Measurements from ENCODE around the gene AP4M1. TPM values are rescaled to one million over a fixed set of nuclear protein-coding genes. Genes with fewer than 3 reads are reported as not detected.

AP4M1 gene
- total and polyA plus RNA-seq, 9 of the 15 experiments (the other 6 are each of a cell fraction or from before 2014, with no cell fraction given): 1.3 to 30.9 (median 14.1) TPM

GRCh38 chr7:100091411-100092181 is 9.8 kb upstream of the AP4M1 start (continued):
- TF ChIP-seq, protein P1, sequence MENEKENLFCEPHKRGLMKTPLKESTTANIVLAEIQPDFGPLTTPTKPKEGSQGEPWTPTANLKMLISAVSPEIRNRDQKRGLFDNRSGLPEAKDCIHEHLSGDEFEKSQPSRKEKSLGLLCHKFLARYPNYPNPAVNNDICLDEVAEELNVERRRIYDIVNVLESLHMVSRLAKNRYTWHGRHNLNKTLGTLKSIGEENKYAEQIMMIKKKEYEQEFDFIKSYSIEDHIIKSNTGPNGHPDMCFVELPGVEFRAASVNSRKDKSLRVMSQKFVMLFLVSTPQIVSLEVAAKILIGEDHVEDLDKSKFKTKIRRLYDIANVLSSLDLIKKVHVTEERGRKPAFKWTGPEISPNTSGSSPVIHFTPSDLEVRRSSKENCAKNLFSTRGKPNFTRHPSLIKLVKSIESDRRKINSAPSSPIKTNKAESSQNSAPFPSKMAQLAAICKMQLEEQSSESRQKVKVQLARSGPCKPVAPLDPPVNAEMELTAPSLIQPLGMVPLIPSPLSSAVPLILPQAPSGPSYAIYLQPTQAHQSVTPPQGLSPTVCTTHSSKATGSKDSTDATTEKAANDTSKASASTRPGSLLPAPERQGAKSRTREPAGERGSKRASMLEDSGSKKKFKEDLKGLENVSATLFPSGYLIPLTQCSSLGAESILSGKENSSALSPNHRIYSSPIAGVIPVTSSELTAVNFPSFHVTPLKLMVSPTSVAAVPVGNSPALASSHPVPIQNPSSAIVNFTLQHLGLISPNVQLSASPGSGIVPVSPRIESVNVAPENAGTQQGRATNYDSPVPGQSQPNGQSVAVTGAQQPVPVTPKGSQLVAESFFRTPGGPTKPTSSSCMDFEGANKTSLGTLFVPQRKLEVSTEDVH (IDR thresholded peaks at IDR 0.05; ENCODE audit: low read depth, partially characterized antibody): peak; percentile 51
- TF ChIP-seq CBX3 (IDR thresholded peaks at IDR 0.05; ENCODE audit: borderline replicate concordance in 1 of 2, low read length in 2 of 2) (peak in 1 of 2 experiments; percentile 53; a peak in 1 of 3 replicates), BHLHE40 (IDR thresholded peaks at IDR 0.05; ENCODE audit: low read length) (peak; percentile 80), MLX (CRISPR knock-in tag; conservative IDR thresholded peaks at IDR 0.05) (no peak), PHB (CRISPR knock-in tag; IDR thresholded peaks at IDR 0.05) (peak; percentile 86; the same call in 1 of the 2 replicates), CTBP1 (IDR thresholded peaks at IDR 0.05; ENCODE audit: borderline replicate concordance) (0 out of 2 replicates have a peak, but pooled peaks have one; percentile 23), PRMT5 (CRISPR knock-in tag; IDR thresholded peaks at IDR 0.05) (no peak), TCF3 (CRISPR knock-in tag; IDR thresholded peaks at IDR 0.05) (no peak), MAFK (IDR thresholded peaks at IDR 0.05; ENCODE audit: low read length) (0 out of 2 replicates have a peak, but pooled peaks have one; percentile 1), POLR2AphosphoS2 (IDR thresholded peaks at IDR 0.05; ENCODE audit: low read length) (peak; percentile 89; the same call in 1 of the 2 replicates), MYC (IDR thresholded peaks at IDR 0.05; ENCODE audit: low read depth, low read length) (no peak), MYC (CRISPR knock-in tag; IDR thresholded peaks at IDR 0.05; ENCODE audit: borderline replicate concordance, low read depth) (0 out of 2 replicates have a peak, but pooled peaks have one; percentile 32), NONO (IDR thresholded peaks at IDR 0.05; ENCODE audit: low read depth in 2 of 2, low read length in 1 of 2) (no peak)
- TF ChIP-seq, protein P2, sequence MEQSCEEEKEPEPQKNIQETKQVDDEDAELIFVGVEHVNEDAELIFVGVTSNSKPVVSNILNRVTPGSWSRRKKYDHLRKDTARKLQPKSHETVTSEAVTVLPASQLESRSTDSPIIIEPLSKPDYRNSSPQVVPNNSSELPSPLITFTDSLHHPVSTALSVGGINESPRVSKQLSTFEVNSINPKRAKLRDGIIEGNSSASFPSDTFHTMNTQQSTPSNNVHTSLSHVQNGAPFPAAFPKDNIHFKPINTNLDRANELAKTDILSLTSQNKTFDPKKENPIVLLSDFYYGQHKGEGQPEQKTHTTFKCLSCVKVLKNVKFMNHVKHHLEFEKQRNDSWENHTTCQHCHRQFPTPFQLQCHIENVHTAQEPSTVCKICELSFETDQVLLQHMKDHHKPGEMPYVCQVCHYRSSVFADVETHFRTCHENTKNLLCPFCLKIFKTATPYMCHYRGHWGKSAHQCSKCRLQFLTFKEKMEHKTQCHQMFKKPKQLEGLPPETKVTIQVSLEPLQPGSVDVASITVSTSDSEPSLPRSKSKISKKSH (CRISPR knock-in tag; IDR thresholded peaks at IDR 0.05): no peak
- TF ChIP-seq, protein P3, sequence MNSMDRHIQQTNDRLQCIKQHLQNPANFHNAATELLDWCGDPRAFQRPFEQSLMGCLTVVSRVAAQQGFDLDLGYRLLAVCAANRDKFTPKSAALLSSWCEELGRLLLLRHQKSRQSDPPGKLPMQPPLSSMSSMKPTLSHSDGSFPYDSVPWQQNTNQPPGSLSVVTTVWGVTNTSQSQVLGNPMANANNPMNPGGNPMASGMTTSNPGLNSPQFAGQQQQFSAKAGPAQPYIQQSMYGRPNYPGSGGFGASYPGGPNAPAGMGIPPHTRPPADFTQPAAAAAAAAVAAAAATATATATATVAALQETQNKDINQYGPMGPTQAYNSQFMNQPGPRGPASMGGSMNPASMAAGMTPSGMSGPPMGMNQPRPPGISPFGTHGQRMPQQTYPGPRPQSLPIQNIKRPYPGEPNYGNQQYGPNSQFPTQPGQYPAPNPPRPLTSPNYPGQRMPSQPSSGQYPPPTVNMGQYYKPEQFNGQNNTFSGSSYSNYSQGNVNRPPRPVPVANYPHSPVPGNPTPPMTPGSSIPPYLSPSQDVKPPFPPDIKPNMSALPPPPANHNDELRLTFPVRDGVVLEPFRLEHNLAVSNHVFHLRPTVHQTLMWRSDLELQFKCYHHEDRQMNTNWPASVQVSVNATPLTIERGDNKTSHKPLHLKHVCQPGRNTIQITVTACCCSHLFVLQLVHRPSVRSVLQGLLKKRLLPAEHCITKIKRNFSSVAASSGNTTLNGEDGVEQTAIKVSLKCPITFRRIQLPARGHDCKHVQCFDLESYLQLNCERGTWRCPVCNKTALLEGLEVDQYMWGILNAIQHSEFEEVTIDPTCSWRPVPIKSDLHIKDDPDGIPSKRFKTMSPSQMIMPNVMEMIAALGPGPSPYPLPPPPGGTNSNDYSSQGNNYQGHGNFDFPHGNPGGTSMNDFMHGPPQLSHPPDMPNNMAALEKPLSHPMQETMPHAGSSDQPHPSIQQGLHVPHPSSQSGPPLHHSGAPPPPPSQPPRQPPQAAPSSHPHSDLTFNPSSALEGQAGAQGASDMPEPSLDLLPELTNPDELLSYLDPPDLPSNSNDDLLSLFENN (IDR thresholded peaks at IDR 0.05; ENCODE audit: low read depth in 2 of 2, low read length in 2 of 2): 0 out of 4 replicates have a peak, but pooled peaks of 1 of the 2 experiments have one; percentile 22

Data from K562 (cell line).